Activated gamma-delta T cell (primary cell): Measurements from ENCODE around the gene RPA3.
"Not testable (repeated sequence)": the region's sequence is repeated elsewhere in the genome, so short reads cannot be mapped to it uniquely, and the experiment has no call there.

Experiments
- DNase-seq: peaks from one replicate; lab custom pipeline; 2025; lab: John Stamatoyannopoulos, UW

Gene RPA3

DNA sequence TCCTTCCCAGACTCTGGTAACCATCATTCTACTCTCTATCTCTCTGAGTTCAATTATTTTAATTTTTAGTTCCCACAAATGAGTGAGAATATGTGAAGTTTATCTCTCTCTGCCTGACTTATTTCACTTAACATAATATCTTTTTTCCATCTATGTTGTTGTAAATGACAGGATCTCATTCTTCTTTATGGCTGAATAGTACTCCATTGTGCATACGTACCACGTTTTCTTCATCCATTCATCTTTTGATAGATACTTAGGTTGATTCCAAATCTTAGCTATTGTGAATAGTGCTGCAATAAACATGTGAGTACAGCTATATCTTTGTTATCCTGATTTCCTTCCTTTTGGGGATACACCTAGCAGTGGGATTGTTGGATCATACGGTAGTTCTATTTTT lies 23.9 kb downstream of the RPA3 start:
- DNase-seq = no peak

DNA sequence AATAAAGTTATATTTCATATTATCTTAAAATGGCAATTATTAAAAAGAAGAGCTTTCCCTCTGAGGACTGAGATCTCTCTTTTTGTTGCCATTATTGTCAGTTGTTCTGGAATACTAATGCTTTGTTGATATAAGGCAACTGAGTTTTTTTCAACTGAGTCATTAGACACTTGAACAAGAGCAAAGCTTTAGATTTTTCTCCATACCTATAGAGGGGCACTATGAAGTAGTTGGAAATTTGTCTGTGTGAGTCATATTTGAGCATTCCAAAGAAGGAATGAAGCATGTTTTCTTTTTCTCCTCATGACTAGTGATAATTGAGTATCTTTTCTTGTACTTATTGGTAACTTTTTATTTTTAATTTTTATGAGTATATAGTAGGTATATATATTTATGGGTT lies 24.5 kb downstream of the RPA3 start:
- DNase-seq = no peak

DNA sequence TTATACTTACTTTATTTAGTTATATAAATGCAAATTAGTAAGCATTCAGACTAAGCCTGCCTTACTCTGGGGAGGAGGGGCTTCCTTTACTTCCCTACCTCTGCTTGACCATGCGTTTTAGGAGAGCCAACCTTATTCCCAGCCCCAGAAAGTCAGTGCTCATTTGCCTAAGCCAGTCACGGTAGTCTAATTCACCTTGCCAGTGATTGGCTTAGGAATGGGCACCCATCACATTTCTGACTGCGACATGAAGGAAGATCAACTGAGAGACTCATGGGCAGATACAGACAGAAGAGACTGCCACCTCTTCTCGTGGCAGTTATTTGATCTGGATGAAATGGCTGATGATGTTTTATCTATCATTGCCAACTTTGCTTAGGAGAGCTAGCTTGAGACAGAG lies 29.5 kb downstream of the RPA3 start:
- no peak for DNase-seq

DNA sequence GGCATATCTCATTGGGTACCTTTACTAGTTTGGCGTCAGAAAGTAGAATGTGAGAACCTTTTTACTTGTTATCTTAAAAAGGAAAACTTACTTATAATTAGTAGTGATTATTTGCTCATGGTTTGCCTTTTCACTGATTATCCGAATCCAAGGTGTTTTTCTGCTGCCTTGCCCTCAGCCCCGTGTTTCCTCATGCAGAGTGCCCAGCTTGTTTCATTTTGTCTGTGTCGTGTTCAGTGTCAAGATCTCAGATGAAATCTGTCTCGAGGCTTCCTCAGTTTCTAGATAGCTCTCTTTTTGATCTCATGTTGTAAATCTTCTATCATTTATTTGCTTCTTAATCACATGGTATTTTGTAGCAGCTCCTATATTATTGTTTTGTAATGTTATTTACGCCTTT lies 30.1 kb downstream of the RPA3 start:
- DNase-seq = no peak

DNA sequence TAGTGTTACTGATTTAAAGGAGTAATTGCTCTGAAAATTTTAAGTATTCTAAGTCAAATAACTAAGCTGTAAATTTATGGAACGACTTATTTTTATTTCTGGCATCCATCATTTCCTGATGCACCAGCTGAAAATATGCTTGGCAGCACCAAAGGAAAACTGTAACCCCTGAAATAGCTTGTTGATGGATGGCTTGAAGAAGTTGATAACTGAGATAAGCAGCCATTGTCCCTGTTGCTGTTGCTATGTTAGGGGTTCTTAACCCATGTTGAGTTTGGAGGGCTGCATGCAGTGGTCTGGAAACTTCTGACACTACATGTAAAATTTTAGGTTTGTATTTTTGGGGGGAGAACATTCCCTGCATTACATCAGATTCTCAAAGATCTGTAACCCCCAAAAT lies 30.6 kb downstream of the RPA3 start:
- DNase-seq = no peak

DNA sequence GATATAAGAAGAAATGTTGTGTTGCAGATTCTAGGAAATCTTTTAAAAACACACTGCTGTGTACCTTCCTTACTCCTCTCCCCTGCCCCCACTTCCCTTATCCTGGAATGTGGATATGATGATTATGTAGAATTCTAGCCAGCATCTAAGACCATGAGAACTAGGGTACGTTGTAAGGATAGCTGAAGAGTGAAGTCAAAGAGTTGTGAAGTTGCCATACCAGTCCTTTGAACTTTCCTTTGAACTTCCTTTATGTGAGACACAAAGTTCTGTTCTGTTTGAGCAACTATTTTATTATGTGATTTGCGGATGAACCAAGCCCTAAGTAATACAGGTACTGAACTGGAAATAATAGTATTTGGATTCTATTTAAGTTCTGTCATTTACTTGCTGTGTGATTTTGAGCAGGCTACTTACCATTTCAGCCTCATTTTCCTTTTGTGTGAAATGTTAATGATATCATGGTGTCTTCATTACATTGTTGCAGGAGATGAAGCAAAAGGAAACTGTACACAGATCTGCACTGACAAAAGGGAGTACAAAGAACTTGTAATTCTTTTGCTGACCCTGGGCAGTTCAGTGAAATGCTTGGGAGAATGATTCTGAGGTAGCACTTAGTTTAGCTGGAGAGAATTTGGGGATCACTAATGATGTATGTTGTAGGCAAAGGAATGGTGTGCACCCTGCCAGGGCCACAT lies 31.4 kb downstream of the RPA3 start:
- DNase-seq = no peak

DNA sequence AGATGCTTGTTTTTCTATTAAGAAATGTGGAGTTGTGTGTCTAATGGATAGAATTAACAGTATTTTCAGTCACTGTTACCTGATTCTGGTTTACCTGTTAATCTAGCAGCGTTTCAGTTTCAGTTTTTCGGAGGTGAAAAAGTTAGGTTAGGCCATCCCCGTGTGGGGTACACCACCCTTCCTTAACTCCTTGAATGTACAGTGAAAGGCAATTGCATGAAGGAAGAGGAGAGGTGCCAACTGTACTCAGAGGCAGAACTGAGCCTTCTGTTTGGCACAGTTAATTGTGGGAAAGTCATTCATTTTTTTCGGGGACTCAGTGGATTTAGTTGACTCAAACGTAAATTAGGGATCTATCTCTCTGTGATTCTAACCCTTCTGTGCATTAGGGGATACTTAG lies 35.5 kb downstream of the RPA3 start:
- DNase-seq = no peak

DNA sequence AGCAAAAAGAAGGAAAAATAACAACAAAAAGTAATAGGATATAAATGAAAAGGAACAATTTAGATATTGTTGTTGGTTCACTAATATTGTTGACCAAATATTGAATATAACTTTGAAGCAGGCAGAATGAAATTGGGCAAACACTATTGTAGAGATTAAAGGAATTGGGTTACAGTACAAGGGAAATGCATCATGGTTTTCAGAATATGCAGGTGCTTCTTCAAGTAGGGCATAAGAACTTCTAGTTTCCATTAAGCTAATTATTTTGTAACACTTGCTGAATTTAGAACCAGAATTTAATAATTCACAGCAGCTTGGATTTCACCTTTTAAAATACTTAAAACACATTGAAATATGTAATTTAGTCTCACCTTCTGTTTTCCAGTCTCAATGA lies 36.5 kb downstream of the RPA3 start:
- DNase-seq = no peak

DNA sequence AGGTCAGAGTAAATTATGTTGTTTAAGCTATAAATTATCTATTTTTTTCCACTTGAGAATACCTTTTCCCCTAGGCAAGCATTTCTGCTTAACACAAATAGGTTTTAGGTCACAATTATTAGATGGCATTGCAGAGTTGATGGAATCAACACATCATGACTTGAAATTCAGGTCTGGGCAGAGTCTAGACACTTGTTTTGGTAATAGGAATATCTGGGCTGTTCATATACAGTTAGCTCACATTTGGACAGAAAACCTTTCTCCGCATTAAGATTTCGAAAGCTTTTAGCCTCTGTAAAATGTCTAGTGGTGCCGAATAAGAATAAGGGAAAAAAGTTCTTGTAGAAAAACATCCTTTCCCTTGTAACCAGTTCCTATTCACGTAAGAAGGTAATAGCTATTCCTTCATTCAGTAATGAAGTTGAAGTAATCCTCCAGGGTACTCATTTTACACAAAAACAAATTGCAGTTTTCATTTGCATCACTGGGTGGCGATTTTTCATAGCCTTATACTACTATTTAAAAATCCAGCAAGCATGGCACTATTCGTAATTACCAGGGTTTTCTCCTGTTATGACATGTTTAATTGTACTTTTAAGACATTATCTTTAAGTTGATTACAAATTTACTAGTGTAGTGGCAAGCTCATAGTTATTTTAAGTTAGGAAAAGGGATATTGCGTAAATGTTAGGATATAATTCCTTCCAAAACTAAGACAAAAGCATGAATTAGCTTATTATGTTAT lies 37.0 kb downstream of the RPA3 start:
- no peak for DNase-seq

DNA sequence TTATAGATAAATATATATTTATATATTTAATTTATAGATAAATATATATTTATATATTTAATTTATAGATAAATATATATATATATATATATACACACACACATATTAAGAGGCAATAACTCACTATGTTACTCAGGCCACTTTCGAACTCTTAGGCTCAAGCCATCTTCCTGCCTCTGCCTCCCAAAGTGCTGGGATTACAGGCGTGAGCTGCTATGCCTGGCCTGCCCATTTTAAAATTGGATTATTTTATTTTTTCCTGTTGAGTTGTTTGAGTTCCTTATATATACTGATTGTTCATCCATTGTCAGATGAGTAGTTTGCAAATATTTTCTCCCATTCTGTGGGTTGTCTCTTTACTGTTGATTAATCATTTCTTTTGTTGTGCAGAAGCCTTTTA lies 38.8 kb downstream of the RPA3 start:
- DNase-seq = not testable (repeated sequence)

DNA sequence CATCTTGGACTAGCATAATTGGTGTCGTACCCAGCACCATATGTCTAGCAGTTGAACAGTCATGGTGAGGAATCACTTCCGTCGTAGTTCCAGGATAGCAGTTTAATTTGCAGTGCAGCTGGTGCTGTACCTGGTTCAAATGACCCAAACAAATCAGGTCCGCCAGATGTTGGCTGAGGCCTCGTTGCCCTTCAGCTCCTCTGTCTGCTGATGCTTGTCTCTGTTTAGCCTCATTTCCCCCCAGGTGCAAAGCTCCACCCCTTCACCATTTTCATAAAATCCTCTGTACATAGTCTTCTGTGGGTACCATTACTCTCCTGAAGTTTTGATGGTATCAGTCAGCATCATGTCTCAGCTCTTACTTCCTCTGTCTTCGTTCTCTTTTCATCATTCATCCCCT lies 42.7 kb downstream of the RPA3 start:
- no peak for DNase-seq

DNA sequence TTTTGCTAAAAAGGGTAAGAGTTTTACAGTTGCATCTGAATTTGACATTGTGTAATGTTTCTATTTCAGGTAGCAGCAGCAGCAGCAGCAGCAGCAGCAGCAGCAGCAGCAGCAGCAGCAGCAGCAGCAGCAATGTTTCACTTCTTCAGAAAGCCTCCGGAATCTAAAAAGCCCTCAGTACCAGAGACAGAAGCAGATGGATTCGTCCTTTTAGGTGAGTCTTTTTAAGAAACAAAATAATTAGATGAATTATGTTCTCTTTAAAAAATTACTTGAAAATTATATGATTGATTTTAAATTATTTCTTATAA lies 45.2 kb downstream of the RPA3 start:
- no peak for DNase-seq

DNA sequence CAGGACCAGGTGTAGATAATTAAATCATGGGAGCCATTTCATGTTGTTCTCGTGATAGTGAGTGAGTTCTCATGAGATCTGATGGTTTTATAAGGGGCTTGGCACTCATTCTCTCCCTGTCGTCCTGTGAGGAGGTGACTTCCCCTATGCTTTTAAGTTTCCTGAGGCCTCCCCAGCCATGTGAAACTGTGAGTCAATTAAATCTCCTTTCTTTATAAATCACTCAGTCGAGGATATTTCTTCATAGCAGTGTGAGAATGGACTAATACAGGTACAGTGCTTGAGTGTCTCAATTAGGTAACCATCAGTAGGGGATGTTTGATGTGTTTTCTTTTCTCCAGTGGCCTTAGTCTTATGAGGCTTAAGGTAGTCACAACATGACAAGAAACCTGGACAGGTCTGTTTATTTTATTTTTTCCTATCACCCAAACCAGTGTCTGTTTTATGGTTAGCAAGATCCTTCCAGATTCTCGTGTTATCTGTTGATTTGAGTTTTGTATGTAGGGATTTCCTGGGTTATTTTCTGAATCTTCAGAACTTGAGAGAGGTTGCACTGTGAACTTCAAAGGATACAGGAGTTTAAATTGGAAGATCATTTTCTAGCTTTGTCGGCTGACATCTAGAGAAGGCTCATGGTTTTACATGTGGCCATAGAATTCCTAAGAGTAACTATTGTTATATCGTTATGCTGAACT lies 45.7 kb downstream of the RPA3 start:
- no peak for DNase-seq

DNA sequence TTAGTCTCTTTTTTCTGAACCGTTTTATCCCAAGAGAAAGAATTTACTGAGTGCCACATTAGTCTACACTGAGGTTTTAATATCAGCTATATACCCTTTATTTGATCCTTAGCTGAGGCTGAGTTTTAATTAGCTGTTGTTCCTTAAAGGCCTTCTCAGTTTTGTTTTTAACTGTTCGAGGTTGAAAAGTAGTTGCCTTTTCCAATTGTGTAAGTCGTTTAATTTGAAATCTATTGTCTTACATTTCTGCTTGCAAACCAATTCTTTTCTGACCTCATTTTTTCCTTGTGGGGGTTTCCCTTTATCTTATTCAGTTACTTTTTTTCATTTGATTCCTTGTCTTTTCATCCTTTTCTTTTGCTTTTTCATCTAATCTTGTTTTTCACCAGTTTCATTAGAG lies 47.0 kb downstream of the RPA3 start:
- no peak for DNase-seq

DNA sequence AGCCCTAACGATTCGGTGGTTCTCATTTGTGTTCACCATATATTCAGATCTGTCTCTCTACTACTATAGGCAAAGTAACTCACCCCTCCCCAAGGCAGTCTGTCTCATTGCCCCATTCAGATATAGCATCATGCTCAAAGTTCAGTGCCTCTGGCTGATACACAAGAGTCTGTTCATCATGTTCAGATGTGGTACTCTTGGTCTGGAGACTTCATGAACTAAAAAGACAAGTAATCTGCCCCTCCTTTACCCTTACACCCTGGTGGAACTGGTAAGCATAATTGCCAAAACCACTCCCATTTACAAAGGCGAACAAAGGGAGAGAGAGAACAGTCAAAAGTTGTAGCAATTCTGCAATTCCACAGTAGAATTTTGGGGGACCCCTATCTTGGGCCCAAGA lies 47.9 kb downstream of the RPA3 start:
- no peak for DNase-seq

DNA sequence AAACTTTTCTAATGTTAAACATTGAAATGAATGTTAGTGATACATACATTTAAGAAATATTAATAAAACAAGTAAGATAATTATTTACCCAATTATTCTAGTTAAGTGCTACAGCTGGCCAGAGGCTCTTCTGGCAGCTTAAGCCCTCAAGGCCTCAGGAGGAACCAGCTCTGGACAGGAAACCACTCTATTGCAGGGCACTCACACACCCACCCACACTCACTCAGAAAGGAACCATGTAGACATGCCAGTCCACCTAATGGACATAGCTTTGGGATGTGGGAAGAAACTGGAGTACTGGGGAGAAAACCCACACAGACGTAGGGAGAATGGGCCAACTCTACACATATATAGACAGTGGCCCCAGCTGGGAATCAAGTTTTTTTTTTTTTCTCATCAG lies 49.7 kb downstream of the RPA3 start:
- DNase-seq = no peak

DNA sequence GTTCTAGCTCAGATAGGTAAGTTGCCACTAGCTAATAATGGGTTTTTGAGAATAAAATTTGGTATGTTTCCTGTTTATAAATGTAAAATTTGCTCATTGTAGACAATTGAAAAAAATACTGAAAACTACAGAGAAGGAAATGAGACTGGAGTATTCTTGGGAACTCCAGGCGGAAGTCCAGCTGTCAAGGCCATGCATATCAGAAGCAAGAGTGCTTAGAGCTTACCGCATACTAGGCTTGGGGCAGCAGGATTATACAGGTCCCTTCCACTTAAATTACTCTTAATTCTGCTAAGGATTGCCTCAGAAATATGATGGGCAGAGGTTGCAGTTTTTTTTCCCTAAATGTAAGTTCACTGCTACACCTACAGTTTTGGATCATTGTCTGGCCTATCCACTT lies 51.2 kb downstream of the RPA3 start:
- DNase-seq = no peak

DNA sequence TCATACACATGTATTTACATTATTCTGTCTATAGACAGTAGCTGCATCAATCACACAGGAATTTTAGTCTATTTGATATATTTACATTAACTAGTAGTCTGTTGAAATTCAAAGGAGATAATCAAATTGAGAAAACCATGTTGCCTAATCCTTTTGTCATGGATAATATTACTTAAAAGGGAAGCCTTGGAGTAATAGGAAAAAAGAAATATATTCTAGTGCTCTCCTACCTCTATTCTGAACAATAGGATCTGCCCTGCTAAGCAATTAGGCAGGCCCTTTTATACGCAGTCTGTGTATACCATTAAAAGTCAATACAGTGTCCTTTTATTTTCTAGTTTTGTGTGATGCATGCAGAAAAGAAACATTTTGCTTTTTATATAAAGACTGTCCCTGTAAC lies 53.4 kb downstream of the RPA3 start:
- no peak for DNase-seq

DNA sequence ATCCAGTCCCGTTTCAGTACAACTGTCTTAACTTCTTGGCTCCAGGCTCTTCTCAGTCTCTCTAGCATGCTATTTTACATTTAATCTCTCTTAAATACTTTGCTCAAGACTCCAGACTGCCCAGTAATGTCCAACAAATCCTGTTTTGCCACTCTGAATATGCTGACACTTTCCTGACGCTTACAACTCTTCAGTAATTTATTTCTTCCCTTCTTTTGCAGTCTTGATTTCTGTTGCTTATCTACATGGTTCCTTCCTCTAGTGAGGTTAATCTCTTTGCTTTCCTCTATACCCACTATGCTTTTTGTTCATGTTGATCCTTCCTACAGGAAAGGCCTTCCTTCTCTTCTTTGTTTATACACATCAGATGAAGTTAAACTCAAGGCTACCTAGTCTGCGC lies 54.1 kb downstream of the RPA3 start:
- no peak for DNase-seq

DNA sequence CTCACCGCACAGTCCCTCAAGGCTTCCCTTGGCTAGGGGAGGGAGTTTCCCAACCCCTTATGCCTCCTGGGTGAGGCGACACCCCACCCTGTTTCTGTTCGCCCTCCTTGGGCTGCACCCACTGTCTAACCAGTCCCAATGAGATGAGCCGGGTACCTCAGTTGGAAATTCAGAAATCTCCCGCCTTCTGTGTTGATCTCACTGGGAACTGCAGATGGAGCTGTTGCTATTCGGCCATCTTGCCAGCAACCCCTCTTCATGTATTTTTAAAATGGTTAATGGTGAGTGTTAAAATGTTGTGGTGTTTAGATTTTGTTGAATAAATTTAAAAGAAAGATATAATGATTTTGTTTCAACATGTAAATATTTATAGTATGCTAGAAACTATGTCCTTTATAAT lies 55.9 kb downstream of the RPA3 start:
- DNase-seq = no peak

DNA sequence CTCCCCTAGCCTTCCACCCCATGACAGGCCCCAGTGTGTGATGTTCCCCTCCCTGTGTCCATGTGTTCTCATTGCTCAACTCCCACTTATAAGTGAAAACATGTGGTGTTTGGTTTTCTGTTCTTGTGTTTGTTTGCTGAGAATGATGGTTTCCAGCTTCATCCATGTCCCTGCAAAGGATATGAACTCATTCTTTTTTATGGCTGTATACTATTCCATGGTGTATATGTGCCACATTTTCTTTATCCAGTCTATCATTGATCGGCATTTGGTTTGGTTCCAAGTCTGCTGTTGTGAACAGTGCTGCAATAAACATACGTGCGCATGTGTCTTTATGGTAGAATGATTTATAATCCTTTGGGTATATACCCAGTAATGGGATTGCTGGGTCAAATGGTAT lies 61.9 kb downstream of the RPA3 start:
- DNase-seq = not testable (repeated sequence)

DNA sequence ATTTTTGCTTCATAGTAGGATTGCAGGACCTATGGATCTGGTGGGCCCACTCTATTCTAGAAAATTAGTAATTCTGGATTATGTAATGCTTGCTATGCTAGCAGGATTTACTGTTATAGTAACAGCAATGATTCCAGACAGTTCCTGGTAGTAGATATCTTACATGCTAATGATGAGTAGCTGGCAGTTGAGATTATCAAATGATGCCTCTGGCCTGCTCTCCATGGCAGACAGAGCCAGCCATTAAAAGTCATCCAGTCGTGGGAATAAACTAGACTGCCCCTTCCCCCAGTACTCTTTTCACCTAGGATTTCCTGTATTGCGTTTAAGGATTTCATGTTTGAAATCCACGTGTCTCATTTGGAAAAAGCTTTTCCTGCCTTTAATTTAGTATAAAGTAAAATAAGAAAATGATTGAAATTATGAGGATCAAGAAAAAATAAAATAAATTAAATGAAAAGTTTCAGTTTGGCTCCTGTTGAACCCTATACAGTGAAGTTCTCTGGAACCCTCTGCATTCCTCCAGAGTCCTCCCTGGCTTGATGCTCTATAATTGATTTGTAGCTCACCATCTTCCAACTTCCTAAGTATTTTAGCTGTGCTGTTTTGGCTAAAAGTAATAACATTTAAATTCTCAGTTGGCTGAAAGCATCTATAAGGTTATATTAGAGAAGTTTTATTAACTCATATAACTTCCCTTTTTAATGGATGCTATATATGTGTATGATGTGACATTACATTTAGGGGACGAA lies 63.3 kb downstream of the RPA3 start:
- DNase-seq = no peak
